Common myeloid progenitor, CD34-positive (primary cell): ENCODE measurements around the gene IQCN.

ENCODE experiments used
- CTCF ChIA-PET: fragments of 350-600 bp; sonication (Branson Sonifier 250); formaldehyde crosslinking; loops from one replicate; lab custom pipeline; 2021; ENCODE audit warnings: antibody characterized with exemption; lab: Charles Lee
- POLR2A ChIA-PET: fragments of 350-600 bp; sonication (Branson Sonifier 250); formaldehyde crosslinking; loops from one replicate; lab custom pipeline; 2021; ENCODE audit warnings: antibody characterized with exemption; lab: Charles Lee
- DNase-seq, 3 donors: peaks; one replicate each; pipeline versions ENCODE4 v3.0.0 to v3.0.0-alpha.2; 2013
- H3K27ac ChIP-seq, 2 experiments: 1 replicate in 1 of 2; 2 replicates in 1 of 2; pipeline ENCODE4 v1.7.0; 2013; ENCODE audit warnings: inconsistent platforms in 2 of 2, low read length in 2 of 2, mild to moderate bottlenecking in 2 of 2, low read depth in 1 of 2, moderate library complexity in 1 of 2; ENCODE audit not compliant: severe bottlenecking in 2 of 2, insufficient read depth in 1 of 2, poor library complexity in 1 of 2
- H3K27me3 ChIP-seq, 5 experiments: replicated peaks in 2 of 5; 1 replicate in 3 of 5; 2 replicates in 2 of 5; pipeline versions ENCODE4 v1.6.1 to v1.7.0; 2013; ENCODE audit warnings: low read length in 4 of 5, mild to moderate bottlenecking in 2 of 5, moderate library complexity in 2 of 5, inconsistent platforms in 1 of 5; ENCODE audit not compliant: insufficient read depth in 5 of 5, control insufficient read depth in 4 of 5
- H3K36me3 ChIP-seq, 4 experiments: 1 replicate in 2 of 4; 2 replicates in 2 of 4; pipeline versions ENCODE4 v1.6.1 to v1.7.0; 2013; ENCODE audit warnings: low read length in 3 of 4, control low read depth in 1 of 4, mild to moderate bottlenecking in 1 of 4; ENCODE audit not compliant: control insufficient read depth in 4 of 4, insufficient read depth in 4 of 4
- H3K4me1 ChIP-seq, 4 experiments: 1 replicate in 3 of 4; 2 replicates in 1 of 4; pipeline versions ENCODE4 v1.6.1 to v1.7.1; 2013; ENCODE audit warnings: low read length in 3 of 4, mild to moderate bottlenecking in 3 of 4, control low read depth in 1 of 4, inconsistent platforms in 1 of 4, moderate library complexity in 1 of 4; ENCODE audit not compliant: control insufficient read depth in 4 of 4, insufficient read depth in 4 of 4; ENCODE audit errors: control extremely low read depth in 1 of 4
- H3K4me3 ChIP-seq, 7 experiments: 1 replicate in 4 of 7; 2 replicates in 3 of 7; pipeline versions ENCODE4 v1.5.1 to v1.7.0; 2013; ENCODE audit warnings: mild to moderate bottlenecking in 7 of 7, low read length in 6 of 7, moderate library complexity in 6 of 7, inconsistent platforms in 2 of 7, low read depth in 2 of 7, control low read depth in 1 of 7; ENCODE audit not compliant: insufficient read depth in 4 of 7, control insufficient read depth in 1 of 7; ENCODE audit errors: extremely low read depth in 1 of 7
- H3K9me3 ChIP-seq, 5 experiments: 1 replicate in 4 of 5; 2 replicates in 1 of 5; pipeline versions ENCODE4 v1.6.1 to v1.7.1; 2013; ENCODE audit warnings: low read length in 4 of 5, mild to moderate bottlenecking in 2 of 5, inconsistent platforms in 1 of 5, low read depth in 1 of 5, moderate library complexity in 1 of 5; ENCODE audit not compliant: control insufficient read depth in 4 of 5, insufficient read depth in 2 of 5; ENCODE audit errors: control extremely low read depth in 1 of 5
- WGBS: methylation state at CpG from one replicate; pipeline ENCODE4 v1.1.5; 2013; ENCODE audit not compliant: insufficient coverage; 5-methylcytosine and 5-hydroxymethylcytosine counted together

Gene IQCN

DNA sequence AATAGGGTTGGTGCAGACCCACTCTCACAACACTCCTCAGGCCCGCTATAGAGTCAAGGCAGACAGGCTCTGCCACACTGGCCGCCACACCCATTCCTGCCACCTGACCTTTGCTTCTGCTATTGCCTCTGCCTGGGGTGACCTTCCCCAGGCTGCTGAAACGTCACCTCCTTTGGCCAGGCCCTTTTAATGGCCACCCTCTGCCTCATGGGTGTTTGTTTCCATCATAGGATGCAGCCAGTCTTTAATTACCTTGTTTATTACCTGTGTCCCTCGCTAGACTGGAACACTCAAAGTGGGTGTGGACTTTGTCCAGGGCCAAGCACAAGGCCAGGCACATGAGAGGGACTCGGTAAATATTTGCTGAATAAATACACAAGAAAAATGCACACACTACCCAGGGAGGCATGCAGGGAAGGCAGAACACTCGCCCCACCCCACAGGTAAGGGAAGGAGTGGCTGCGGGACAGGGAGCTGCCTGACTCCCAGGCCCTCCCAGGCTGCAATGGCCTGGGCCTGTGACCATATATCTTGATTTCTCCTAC, 45.4 kb upstream of the IQCN start:
- WGBS, result 93% methylated on average over 3 of the region's 7 CpGs
- no peak for DNase-seq
- ChIA-PET POLR2A (interaction anchor here (10.1 kb wide), 1 partner anchor 40 kb away, joined by 217 read pairs; the partner anchor contains the start of gene JUND), CTCF (interaction anchor here (1.0 to 17.7 kb wide), 4 partner anchors 20 to 44 kb away, joined by 3 to 354 read pairs (median 12); partner anchors contain the start of genes IQCN and JUND)
- Histone ChIP-seq H3K27me3 (no peaks in the 10 kb centered on the region), H3K36me3 (peaks cover 0 to 13% (median 0%) of the 10 kb centered on the region in 4 experiments), H3K27ac (peak overlapping the region in 1 of 2 experiments; percentile 63), H3K9me3 (no peaks in the 10 kb centered on the region), H3K4me3 (no peak overlapping the region), H3K4me1 (peaks cover 17 to 80% (median 73%) of the 10 kb centered on the region in 4 experiments)

DNA sequence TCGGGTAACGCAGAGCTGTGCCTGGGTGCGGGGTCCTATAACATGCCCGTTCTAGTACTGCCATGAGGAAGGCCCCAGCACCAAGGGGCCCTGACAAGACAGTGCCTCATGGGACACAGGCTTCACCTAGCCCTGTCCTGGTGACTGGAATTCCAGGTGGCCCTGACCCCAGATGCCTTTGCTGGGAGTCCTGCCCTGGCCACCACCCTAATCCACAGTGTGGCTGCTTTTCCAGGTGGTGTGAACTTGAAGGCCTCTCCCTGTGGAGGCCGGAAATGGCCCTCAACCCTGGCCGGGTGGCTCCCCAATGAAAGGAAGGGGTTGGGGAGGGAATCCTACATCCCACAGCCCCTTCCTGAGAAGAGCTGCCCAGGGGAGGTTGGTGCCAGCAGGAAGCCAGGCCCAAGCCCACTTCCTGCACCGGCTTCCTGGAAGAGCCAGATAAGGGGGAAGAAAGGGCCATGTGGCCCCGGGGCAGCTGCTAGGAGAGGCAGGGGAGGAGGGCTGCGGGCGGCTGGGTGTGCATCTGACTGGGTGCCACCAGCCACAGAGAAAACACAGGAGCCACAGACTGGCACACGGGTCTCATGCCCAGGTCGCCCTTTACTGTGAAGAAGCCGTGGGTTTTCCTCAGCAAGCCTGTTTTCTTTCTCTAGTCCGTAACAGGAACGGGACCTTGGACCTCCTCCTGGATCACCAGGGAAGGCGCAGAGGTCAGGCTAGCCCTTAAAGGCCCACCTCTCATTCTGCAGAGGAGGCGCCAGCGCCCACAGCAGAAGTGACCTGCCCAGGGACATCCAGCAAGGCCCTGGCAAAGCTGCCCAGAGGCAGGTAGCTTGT, 43.9 kb upstream of the IQCN start:
- CTCF ChIA-PET, result interaction anchor here (1.2 to 17.7 kb wide), 7 partner anchors 10 to 92 kb away, joined by 3 to 354 read pairs (median 9); partner anchors contain the start of genes IQCN and JUND
- H3K27ac ChIP-seq, result peak overlapping the region; percentile 78 to 88
- no peaks in the 10 kb centered on the region for H3K9me3 ChIP-seq
- DNase-seq, result peak; percentile 85 to 92 (median 85)
- peak overlapping the region in 5 of 7 experiments; percentile 40 to 69 (median 52) for H3K4me3 ChIP-seq
- H3K4me1 ChIP-seq, result peaks cover 11 to 69% (median 63%) of the 10 kb centered on the region in 4 experiments
- 7% methylated on average over 18 of the region's 18 CpGs for WGBS
- POLR2A ChIA-PET, result interaction anchor here (0.9 to 10.1 kb wide), 4 partner anchors 13 to 39 kb away, joined by 3 to 217 read pairs (median 15); partner anchors contain the start of gene JUND
- no peaks in the 10 kb centered on the region for H3K27me3 ChIP-seq
- H3K36me3 ChIP-seq, result peaks cover 0 to 24% (median 3%) of the 10 kb centered on the region in 4 experiments

DNA sequence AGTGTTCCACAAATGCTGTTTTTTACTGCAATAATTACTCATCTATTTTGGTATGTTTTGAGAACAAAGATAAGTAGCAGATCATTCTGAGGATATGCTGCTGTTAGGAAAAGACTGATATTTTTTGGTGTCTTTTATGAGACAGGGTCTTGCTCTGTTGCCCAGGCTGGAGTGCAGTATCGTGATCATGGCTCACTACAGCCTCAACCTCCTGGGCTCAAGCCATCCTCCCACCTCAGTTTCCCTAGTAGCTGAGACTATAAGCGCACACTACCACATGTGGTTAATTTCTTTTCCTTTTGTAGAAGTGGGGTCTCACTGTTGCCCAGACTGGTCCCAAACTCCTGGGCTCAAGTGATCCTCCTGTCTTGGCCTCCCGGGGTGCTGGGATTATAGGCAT, 39.1 kb upstream of the IQCN start:
- H3K36me3 ChIP-seq, result peaks cover 2 to 64% (median 33%) of the 10 kb centered on the region in 4 experiments
- no peak overlapping the region for H3K4me3 ChIP-seq
- peaks cover 3 to 35% (median 24%) of the 10 kb centered on the region in 4 experiments for H3K4me1 ChIP-seq
- CTCF ChIA-PET, result interaction anchor here (1.1 to 1.5 kb wide), 3 partner anchors 9 to 32 kb away, joined by 3 read pairs; partner anchors contain the start of gene JUND
- DNase-seq, result no peak
- H3K9me3 ChIP-seq, result no peaks in the 10 kb centered on the region
- H3K27me3 ChIP-seq, result no peaks in the 10 kb centered on the region
- H3K27ac ChIP-seq, result no peak overlapping the region
- POLR2A ChIA-PET, result interaction anchor here (0.6 kb wide), 1 partner anchor 104 kb away, joined by 3 read pairs; no protein-coding TSS in a partner anchor
- 94% methylated on average over 2 of the region's 3 CpGs for WGBS

DNA sequence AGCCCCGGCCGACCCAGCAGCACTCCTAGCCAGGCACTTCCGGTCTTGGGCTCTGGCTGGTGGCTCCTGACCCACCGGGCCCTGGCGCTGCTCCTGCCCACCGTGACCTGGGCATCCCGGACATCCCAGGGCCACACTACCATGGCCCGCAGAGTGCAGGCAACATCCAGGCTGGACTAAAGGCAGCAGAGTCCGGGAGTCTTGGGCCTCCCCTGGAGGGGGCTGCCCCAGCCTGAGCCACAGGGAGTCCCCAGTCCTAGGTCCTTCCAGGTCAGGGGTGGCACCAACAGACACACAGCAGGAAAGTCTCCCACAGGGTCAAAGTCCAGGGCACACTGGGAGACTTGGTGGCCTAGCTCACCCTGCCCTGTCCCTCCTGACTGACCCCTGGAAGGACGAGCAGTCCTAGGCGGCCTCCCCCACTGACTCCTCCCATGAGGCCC, 37.9 kb upstream of the IQCN start:
- Histone ChIP-seq H3K4me1 (peaks cover 0 to 28% (median 13%) of the 10 kb centered on the region in 4 experiments), H3K36me3 (peaks cover 2 to 77% (median 38%) of the 10 kb centered on the region in 4 experiments), H3K9me3 (no peaks in the 10 kb centered on the region), H3K4me3 (no peak overlapping the region), H3K27me3 (no peaks in the 10 kb centered on the region), H3K27ac (peak overlapping the region in 1 of 2 experiments; percentile 22)
- no peak for DNase-seq
- 87% methylated on average over 9 of the region's 11 CpGs for WGBS
- ChIA-PET POLR2A (no interaction called here), CTCF (interaction anchor here (1.1 to 1.5 kb wide), 2 partner anchors 16 to 31 kb away, joined by 3 read pairs; partner anchors contain the start of gene JUND)

DNA sequence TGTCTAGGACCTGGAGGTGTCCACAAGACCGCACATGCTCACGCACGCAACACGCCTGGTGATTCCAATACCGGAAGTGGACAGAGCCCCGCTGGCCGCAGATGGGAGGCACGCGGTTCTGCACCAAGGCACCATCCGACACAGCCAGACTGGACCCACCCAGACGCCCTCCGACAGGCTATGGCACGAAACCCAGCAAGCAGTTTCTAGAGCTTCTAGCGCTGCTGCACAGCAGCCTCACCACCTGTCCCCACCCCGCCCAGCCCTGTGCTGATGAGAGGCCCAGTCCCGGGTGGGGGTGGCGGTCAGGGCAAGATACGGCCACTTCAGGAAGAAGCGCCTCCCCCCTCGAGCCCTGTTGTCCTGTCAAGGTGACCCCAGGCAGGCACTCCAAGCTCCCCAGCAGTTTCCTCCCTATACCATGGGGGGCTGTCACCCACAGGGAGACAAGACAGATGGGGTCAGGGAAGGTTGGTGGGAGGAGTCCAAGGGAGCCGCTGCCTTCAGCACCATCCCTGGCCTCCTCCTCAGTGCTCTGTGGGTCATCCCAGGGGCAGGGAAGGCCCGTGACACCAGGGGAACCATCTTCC, 37.3 kb upstream of the IQCN start:
- no peaks in the 10 kb centered on the region for H3K27me3 ChIP-seq
- CTCF ChIA-PET, result interaction anchor here (1.3 kb wide), 1 partner anchor 9 kb away, joined by 4 read pairs; no protein-coding TSS in a partner anchor

DNA sequence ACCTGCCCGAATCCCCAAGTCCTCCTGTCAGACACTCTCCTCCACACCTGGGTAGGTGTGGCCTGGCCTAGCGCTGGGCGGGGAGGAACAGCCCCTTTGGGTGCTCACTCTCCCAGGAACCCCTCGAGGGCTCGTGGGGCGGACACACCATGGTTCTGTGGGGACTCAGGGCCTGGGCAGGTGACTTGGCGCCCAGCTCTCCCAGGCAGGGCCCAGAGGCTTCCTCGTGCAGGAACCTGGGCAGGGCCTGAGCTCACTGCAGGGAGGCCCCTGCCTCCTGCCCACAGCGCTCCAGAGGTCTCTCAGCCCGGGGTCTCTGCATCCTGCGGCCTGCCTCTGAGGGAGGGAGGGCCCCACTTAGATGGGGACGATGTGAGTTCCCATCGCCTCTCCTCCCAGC, 36.7 kb upstream of the IQCN start:
- 93% methylated on average over 12 of the region's 13 CpGs for WGBS
- H3K36me3 ChIP-seq, result peaks cover 3 to 86% (median 42%) of the 10 kb centered on the region in 4 experiments
- CTCF ChIA-PET, result interaction anchor here (1.3 kb wide), 3 partner anchors 10 to 30 kb away, joined by 3 to 4 read pairs (median 4); partner anchors contain the start of gene JUND

More for the DNA sequence above, 37.3 kb upstream of the IQCN start:
- 88% methylated on average over 18 of the region's 22 CpGs for WGBS
- H3K36me3 ChIP-seq, result peaks cover 3 to 81% (median 40%) of the 10 kb centered on the region in 4 experiments
- no peak for DNase-seq
- no peaks in the 10 kb centered on the region for H3K9me3 ChIP-seq
- no peak overlapping the region for H3K4me3 ChIP-seq
- peaks cover 0 to 24% (median 9%) of the 10 kb centered on the region in 4 experiments for H3K4me1 ChIP-seq
- POLR2A ChIA-PET, result no interaction called here
- peak overlapping the region in 1 of 2 experiments; percentile 22 for H3K27ac ChIP-seq

More for the DNA sequence above, 36.7 kb upstream of the IQCN start:
- Histone ChIP-seq H3K27ac (no peak overlapping the region), H3K9me3 (no peaks in the 10 kb centered on the region), H3K4me1 (peaks cover 0 to 18% (median 8%) of the 10 kb centered on the region in 4 experiments), H3K4me3 (no peak overlapping the region), H3K27me3 (no peaks in the 10 kb centered on the region)
- POLR2A ChIA-PET, result no interaction called here
- no peak for DNase-seq
